HL-60 (cell line): ENCODE measurements around the gene TTC39B.
A peak's percentile ranks its signal among the peaks of the same experiment; 100 is the strongest.
"Not testable (repeated sequence)": the region's sequence is repeated elsewhere in the genome, so short reads cannot be mapped to it uniquely, and the experiment has no call there.

ENCODE experiments used
- DNase-seq, 2 experiments: peaks; one replicate each; pipeline ENCODE4 v3.0.0-alpha.2; 2010 to 2020; ENCODE audit warnings: low read depth in 1 of 2, low spot score in 1 of 2
- H3K27ac ChIP-seq: fragments of 250-450 bp; sonication (Bioruptor Pico); replicated peaks from 2 replicates; pipeline ENCODE4 v1.5.1; 2020; ENCODE audit warnings: mild to moderate bottlenecking, moderate library complexity
- H3K27me3 ChIP-seq: fragments of 250-450 bp; sonication (Bioruptor Pico); 2 replicates; pipeline ENCODE4 v1.5.1; 2021; ENCODE audit warnings: mild to moderate bottlenecking, moderate library complexity; ENCODE audit not compliant: insufficient read depth, poor library complexity, severe bottlenecking
- H3K4me3 ChIP-seq: replicated peaks from 2 replicates; pipeline ENCODE4 v1.5.1; 2011; ENCODE audit warnings: mild to moderate bottlenecking, control low read depth, low read length; ENCODE audit not compliant: insufficient read depth
- GABPA ChIP-seq: IDR thresholded peaks from 2 replicates; pipeline ENCODE4 v1.6.1; 2012; ENCODE audit warnings: low read depth
- POLR2AphosphoS5 ChIP-seq: IDR thresholded peaks from 2 replicates; pipeline ENCODE4 v1.6.1; 2012; ENCODE audit warnings: low read depth
- SPI1 ChIP-seq: IDR thresholded peaks from 2 replicates; pipeline ENCODE4 v1.6.1; 2012; ENCODE audit warnings: low read depth, mild to moderate bottlenecking, borderline replicate concordance
- TF ChIP-seq, protein P1 (sequence below): IDR thresholded peaks from 2 replicates; pipeline ENCODE4 v1.6.1; 2012; ENCODE audit warnings: low read depth; ENCODE audit not compliant: insufficient replicate concordance
- TF ChIP-seq, protein P2 (sequence below): IDR thresholded peaks from one replicate; pipeline ENCODE4 v1.5.1; 2011; ENCODE audit warnings: low read length, control low read depth, inconsistent platforms; ENCODE audit not compliant: insufficient read depth

Gene TTC39B

DNA sequence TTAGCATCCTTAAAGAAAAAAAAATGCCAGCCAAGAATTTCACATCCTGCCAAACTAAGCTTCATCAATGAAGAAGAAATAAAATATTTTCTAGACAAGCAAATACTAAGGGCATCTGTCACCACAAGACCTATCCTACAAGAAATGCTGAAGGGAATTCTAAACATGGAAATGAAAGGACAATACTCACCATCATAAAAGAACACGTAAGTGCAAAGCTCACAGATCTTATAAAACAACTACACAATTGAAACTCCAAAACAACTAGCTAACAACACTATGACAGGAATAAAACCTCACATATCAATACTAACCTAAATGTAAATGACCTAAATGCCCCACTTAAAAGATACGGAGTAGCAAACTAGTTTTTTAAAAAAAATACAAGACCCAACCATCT, 71.4 kb downstream of the TTC39B start:
- Histone ChIP-seq H3K4me3 (no peak overlapping the region), H3K27ac (no peak overlapping the region), H3K27me3 (no peaks in the 10 kb centered on the region)
- TF ChIP-seq, protein P1, sequence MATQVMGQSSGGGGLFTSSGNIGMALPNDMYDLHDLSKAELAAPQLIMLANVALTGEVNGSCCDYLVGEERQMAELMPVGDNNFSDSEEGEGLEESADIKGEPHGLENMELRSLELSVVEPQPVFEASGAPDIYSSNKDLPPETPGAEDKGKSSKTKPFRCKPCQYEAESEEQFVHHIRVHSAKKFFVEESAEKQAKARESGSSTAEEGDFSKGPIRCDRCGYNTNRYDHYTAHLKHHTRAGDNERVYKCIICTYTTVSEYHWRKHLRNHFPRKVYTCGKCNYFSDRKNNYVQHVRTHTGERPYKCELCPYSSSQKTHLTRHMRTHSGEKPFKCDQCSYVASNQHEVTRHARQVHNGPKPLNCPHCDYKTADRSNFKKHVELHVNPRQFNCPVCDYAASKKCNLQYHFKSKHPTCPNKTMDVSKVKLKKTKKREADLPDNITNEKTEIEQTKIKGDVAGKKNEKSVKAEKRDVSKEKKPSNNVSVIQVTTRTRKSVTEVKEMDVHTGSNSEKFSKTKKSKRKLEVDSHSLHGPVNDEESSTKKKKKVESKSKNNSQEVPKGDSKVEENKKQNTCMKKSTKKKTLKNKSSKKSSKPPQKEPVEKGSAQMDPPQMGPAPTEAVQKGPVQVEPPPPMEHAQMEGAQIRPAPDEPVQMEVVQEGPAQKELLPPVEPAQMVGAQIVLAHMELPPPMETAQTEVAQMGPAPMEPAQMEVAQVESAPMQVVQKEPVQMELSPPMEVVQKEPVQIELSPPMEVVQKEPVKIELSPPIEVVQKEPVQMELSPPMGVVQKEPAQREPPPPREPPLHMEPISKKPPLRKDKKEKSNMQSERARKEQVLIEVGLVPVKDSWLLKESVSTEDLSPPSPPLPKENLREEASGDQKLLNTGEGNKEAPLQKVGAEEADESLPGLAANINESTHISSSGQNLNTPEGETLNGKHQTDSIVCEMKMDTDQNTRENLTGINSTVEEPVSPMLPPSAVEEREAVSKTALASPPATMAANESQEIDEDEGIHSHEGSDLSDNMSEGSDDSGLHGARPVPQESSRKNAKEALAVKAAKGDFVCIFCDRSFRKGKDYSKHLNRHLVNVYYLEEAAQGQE, result no peak
- no peak for TF ChIP-seq SPI1
- no peak for TF ChIP-seq POLR2AphosphoS5
- no peak for TF ChIP-seq GABPA
- TF ChIP-seq, protein P2, sequence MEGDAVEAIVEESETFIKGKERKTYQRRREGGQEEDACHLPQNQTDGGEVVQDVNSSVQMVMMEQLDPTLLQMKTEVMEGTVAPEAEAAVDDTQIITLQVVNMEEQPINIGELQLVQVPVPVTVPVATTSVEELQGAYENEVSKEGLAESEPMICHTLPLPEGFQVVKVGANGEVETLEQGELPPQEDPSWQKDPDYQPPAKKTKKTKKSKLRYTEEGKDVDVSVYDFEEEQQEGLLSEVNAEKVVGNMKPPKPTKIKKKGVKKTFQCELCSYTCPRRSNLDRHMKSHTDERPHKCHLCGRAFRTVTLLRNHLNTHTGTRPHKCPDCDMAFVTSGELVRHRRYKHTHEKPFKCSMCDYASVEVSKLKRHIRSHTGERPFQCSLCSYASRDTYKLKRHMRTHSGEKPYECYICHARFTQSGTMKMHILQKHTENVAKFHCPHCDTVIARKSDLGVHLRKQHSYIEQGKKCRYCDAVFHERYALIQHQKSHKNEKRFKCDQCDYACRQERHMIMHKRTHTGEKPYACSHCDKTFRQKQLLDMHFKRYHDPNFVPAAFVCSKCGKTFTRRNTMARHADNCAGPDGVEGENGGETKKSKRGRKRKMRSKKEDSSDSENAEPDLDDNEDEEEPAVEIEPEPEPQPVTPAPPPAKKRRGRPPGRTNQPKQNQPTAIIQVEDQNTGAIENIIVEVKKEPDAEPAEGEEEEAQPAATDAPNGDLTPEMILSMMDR, result no peak
- DNase-seq, result no peak

DNA sequence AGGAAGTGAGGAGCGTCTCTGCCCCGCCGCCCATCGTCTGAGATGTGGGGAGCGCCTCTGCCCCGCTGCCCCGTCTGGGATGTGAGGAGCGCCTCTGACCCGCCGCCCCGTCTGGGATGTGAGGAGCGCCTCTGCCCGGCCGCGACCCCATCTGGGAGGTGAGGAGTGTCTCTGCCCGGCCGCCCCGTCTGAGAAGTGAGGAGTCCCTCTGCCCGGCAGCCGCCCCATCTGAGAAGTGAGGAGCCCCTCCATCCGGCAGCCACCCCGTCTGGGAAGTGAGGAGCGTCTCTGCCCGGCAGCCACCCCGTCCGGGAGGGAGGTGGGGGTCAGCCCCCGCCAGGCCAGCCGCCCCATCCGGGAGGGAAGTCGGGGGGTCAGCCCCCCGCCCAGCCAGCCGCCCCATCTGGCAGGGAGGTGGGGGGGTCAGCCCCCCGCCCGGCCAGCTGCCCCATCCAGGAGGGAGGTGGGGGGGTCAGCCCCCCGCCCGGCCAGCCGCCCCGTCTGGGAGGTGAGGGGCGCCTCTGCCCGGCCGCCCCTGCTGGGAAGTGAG, 73.0 kb downstream of the TTC39B start:
- not testable (repeated sequence) for H3K4me3 ChIP-seq, H3K27me3 ChIP-seq, H3K27ac ChIP-seq, DNase-seq

DNA sequence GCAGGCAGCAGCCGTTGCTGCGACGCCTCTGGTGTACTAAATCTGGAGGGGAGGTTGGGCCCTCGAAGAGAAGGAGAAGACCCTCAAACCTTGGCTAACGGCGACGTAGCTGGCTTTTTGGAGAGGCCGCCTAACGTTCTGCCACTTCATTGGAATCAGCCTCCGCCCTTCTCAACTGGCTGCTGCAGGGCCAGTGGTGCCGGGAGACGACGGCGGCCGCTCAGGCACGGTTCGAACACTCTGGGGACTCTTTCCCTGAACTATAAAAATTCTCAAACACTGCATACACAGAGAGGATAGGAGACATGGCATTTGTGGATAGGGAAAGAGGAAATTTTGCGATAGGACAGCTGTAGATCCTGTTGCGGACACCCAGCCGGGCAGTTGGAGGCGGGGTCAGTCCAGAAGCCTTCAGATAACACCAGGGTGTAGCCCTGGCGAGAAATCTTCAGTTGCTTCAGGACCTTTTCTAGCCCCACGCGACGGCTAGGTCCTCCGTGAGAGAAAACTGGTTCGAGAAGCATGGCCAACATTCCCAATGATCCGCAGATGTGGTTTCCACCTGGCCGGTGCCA, 74.2 kb downstream of the TTC39B start:
- H3K27me3 ChIP-seq, H3K27ac ChIP-seq, H3K4me3 ChIP-seq, DNase-seq: not testable (repeated sequence)

DNA sequence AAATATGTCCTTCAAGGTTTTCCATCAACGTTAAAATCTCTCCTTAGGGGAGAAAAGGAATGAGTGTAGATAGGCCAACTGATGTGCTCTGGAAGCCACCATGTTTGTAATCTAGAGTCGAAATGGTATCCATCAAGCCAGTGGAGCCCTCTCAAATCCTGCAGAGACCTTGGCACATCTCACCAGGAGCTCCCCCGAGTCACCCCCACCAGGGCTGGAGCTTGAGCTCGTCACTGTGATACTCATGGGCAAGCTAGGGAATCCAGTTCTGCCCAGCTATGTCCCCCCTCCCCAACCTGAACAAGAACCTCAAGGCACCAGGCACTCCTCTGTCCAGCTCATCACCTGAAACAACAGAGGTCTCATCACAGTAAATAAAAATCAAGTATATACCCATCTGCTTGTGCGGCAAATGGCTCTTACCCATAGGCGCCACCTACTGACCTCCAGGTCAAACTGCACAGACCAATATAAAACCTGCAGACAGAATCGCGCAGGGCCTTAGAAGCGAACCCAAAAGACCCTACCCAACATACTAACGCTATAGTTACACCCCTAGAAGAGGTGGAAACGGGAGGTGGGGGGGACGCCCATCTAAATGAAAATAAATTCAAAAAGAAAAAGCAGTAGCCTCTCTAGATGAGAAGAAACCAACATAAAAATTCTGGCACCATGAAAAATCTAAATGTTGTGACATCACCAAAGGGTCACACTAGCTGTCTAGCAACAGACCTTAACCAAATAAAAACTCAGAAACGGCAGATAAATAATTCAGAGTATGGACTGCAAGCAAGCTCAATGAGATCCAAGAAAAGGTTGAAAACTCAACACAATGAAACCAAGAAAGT, 75.0 kb downstream of the TTC39B start:
- no peak overlapping the region for H3K27ac ChIP-seq
- no peaks in the 10 kb centered on the region for H3K27me3 ChIP-seq
- TF ChIP-seq, protein P2, result peak; percentile 11
- no peak for TF ChIP-seq POLR2AphosphoS5
- TF ChIP-seq, protein P1, result no peak
- no peak overlapping the region for H3K4me3 ChIP-seq
- DNase-seq, result peak in 1 of 2 experiments; percentile 1
